Immature natural killer cell (primary cell): ENCODE data around the gene COL12A1. TPM values are rescaled to one million over a fixed set of nuclear protein-coding genes. Genes with fewer than 3 reads are reported as not detected.

Source experiments
- DNase-seq, 3 donors: peaks; one replicate each; pipeline ENCODE4 v3.0.0; 2022; ENCODE audit warnings: mixed read lengths in 1 of 3
- H3K27ac Mint-ChIP-seq, 6 donors: one replicate each; pipeline ENCODE4 v1.8.0; 2020; ENCODE audit warnings: mixed read lengths in 6 of 6, mild to moderate bottlenecking in 5 of 6, inconsistent platforms in 4 of 6, moderate library complexity in 3 of 6
- H3K27me3 Mint-ChIP-seq, 3 donors: one replicate each; pipeline ENCODE4 v1.8.0; 2020 to 2021; ENCODE audit warnings: low read depth in 3 of 3, mild to moderate bottlenecking in 3 of 3, mixed read lengths in 3 of 3, moderate library complexity in 3 of 3, inconsistent platforms in 1 of 3
- H3K36me3 Mint-ChIP-seq, 3 donors: one replicate each; pipeline ENCODE4 v1.8.0; 2020; ENCODE audit warnings: mixed read lengths in 3 of 3, inconsistent platforms in 2 of 3, mild to moderate bottlenecking in 2 of 3
- H3K4me1 Mint-ChIP-seq, 2 donors: one replicate each; pipeline ENCODE4 v1.8.0; 2020; ENCODE audit warnings: inconsistent platforms in 2 of 2, mild to moderate bottlenecking in 2 of 2, mixed read lengths in 2 of 2, moderate library complexity in 1 of 2
- H3K4me3 Mint-ChIP-seq, 5 donors: one replicate each; pipeline ENCODE4 v1.8.0; 2020; ENCODE audit warnings: mild to moderate bottlenecking in 5 of 5, mixed read lengths in 5 of 5, inconsistent platforms in 3 of 5, moderate library complexity in 3 of 5
- H3K9me3 Mint-ChIP-seq, 6 donors: one replicate each; pipeline ENCODE4 v1.8.0; 2020; ENCODE audit warnings: mild to moderate bottlenecking in 6 of 6, mixed read lengths in 6 of 6, inconsistent platforms in 4 of 6, moderate library complexity in 3 of 6
- polyA plus RNA-seq, 3 donors: library from polyadenylated mRNA; unstranded; fragments of 300-500 nt; fragmentation: Illumina TruSeq; gene quantifications; one replicate each; pipeline ENCODE4 v1.2.3, GENCODE V29; 2021

Gene COL12A1
- polyA plus RNA-seq, 3 donors from 2014 or later = not detected

- no peaks in the 10 kb centered on the region for H3K4me1 Mint-ChIP-seq
- H3K4me3 Mint-ChIP-seq = no peak overlapping the region
- peaks cover 0 to 2% (median 0%) of the 10 kb centered on the region in 3 donors for H3K27me3 Mint-ChIP-seq
- no peak for DNase-seq
- H3K9me3 Mint-ChIP-seq = peaks cover 0 to 7% (median 0%) of the 10 kb centered on the region in 6 donors
- no peaks in the 10 kb centered on the region for H3K36me3 Mint-ChIP-seq
- no peak overlapping the region for H3K27ac Mint-ChIP-seq
Measured at GRCh38 chr6:75108333-75108974, 97.4 kb downstream of the COL12A1 start.

- Mint-ChIP-seq H3K27ac (no peak overlapping the region), H3K4me1 (no peaks in the 10 kb centered on the region), H3K27me3 (peaks cover 0 to 2% (median 0%) of the 10 kb centered on the region in 3 donors), H3K4me3 (no peak overlapping the region), H3K36me3 (no peaks in the 10 kb centered on the region), H3K9me3 (peaks cover 0 to 7% (median 0%) of the 10 kb centered on the region in 6 donors)
- no peak for DNase-seq
Measured at GRCh38 chr6:75107913-75108312, 97.9 kb downstream of the COL12A1 start.

- Mint-ChIP-seq H3K4me3 (no peak overlapping the region), H3K27ac (no peak overlapping the region), H3K36me3 (no peaks in the 10 kb centered on the region), H3K4me1 (no peaks in the 10 kb centered on the region), H3K27me3 (no peaks in the 10 kb centered on the region), H3K9me3 (peaks cover 0 to 7% (median 0%) of the 10 kb centered on the region in 6 donors)
- DNase-seq = no peak
Measured at GRCh38 chr6:75106426-75106825, 99.4 kb downstream of the COL12A1 start.

GRCh38 chr6:75103431-75103830 lies 102.4 kb downstream of the COL12A1 start:
- no peak for DNase-seq
- H3K4me3 Mint-ChIP-seq = no peak overlapping the region
- H3K27ac Mint-ChIP-seq = no peak overlapping the region
- H3K9me3 Mint-ChIP-seq = no peaks in the 10 kb centered on the region
- H3K36me3 Mint-ChIP-seq = no peaks in the 10 kb centered on the region
- H3K27me3 Mint-ChIP-seq = peaks cover 0 to 3% (median 0%) of the 10 kb centered on the region in 3 donors
- no peaks in the 10 kb centered on the region for H3K4me1 Mint-ChIP-seq

GRCh38 chr6:75102301-75102700 lies 103.6 kb downstream of the COL12A1 start:
- no peaks in the 10 kb centered on the region for H3K9me3 Mint-ChIP-seq
- H3K4me1 Mint-ChIP-seq = no peaks in the 10 kb centered on the region
- DNase-seq = no peak
- H3K27me3 Mint-ChIP-seq = peaks cover 0 to 3% (median 0%) of the 10 kb centered on the region in 3 donors
- no peak overlapping the region for H3K4me3 Mint-ChIP-seq
- no peaks in the 10 kb centered on the region for H3K36me3 Mint-ChIP-seq
- H3K27ac Mint-ChIP-seq = no peak overlapping the region

GRCh38 chr6:75101896-75102295 lies 104.0 kb downstream of the COL12A1 start:
- Mint-ChIP-seq H3K4me1 (no peaks in the 10 kb centered on the region), H3K9me3 (no peaks in the 10 kb centered on the region), H3K4me3 (no peak overlapping the region), H3K27ac (no peak overlapping the region), H3K36me3 (no peaks in the 10 kb centered on the region), H3K27me3 (peaks cover 0 to 3% (median 0%) of the 10 kb centered on the region in 3 donors)
- DNase-seq = no peak

GRCh38 chr6:75098709-75099108 lies 107.1 kb downstream of the COL12A1 start:
- Mint-ChIP-seq H3K4me1 (no peaks in the 10 kb centered on the region), H3K36me3 (no peaks in the 10 kb centered on the region)

GRCh38 chr6:75096966-75097365 lies 108.9 kb downstream of the COL12A1 start:
- Mint-ChIP-seq H3K4me1 (no peaks in the 10 kb centered on the region), H3K4me3 (no peak overlapping the region), H3K36me3 (no peaks in the 10 kb centered on the region), H3K27me3 (peaks cover 0 to 3% (median 0%) of the 10 kb centered on the region in 3 donors), H3K9me3 (peaks cover 0 to 3% (median 0%) of the 10 kb centered on the region in 6 donors), H3K27ac (no peak overlapping the region)
- DNase-seq = no peak

More at GRCh38 chr6:75098709-75099108, 107.1 kb downstream of the COL12A1 start:
- Mint-ChIP-seq H3K27ac (no peak overlapping the region), H3K4me3 (no peak overlapping the region), H3K9me3 (peaks cover 0 to 3% (median 0%) of the 10 kb centered on the region in 6 donors), H3K27me3 (peaks cover 0 to 3% (median 0%) of the 10 kb centered on the region in 3 donors)
- no peak for DNase-seq

GRCh38 chr6:75094614-75095200 lies 111.1 kb downstream of the COL12A1 start:
- DNase-seq = no peak
- no peaks in the 10 kb centered on the region for H3K4me1 Mint-ChIP-seq
- H3K9me3 Mint-ChIP-seq = peaks cover 0 to 3% (median 0%) of the 10 kb centered on the region in 6 donors
- H3K36me3 Mint-ChIP-seq = no peaks in the 10 kb centered on the region
- H3K27me3 Mint-ChIP-seq = no peaks in the 10 kb centered on the region
- H3K4me3 Mint-ChIP-seq = no peak overlapping the region
- H3K27ac Mint-ChIP-seq = no peak overlapping the region

GRCh38 chr6:75091467-75092190 lies 114.2 kb downstream of the COL12A1 start:
- peaks cover 0 to 4% (median under 1%) of the 10 kb centered on the region in 6 donors for H3K9me3 Mint-ChIP-seq
- no peak overlapping the region for H3K27ac Mint-ChIP-seq
- no peaks in the 10 kb centered on the region for H3K36me3 Mint-ChIP-seq
- no peaks in the 10 kb centered on the region for H3K27me3 Mint-ChIP-seq
- H3K4me1 Mint-ChIP-seq = no peaks in the 10 kb centered on the region
- no peak overlapping the region for H3K4me3 Mint-ChIP-seq
- DNase-seq = no peak

GRCh38 chr6:75090576-75090975 lies 115.3 kb downstream of the COL12A1 start:
- Mint-ChIP-seq H3K4me1 (no peaks in the 10 kb centered on the region), H3K4me3 (no peak overlapping the region), H3K36me3 (no peaks in the 10 kb centered on the region), H3K27me3 (peaks cover 0 to 4% (median 2%) of the 10 kb centered on the region in 3 donors), H3K27ac (no peak overlapping the region), H3K9me3 (peaks cover 0 to 4% (median under 1%) of the 10 kb centered on the region in 6 donors)
- DNase-seq = no peak

- Mint-ChIP-seq H3K27me3 (peaks cover 0 to 8% (median 3%) of the 10 kb centered on the region in 3 donors), H3K4me3 (no peak overlapping the region), H3K4me1 (no peaks in the 10 kb centered on the region), H3K36me3 (no peaks in the 10 kb centered on the region), H3K27ac (no peak overlapping the region), H3K9me3 (peaks cover 0 to 4% (median 2%) of the 10 kb centered on the region in 6 donors)
- DNase-seq = no peak
Measured at GRCh38 chr6:75089921-75090320, 115.9 kb downstream of the COL12A1 start.

GRCh38 chr6:75089151-75089897 lies 116.5 kb downstream of the COL12A1 start:
- H3K9me3 Mint-ChIP-seq = peaks cover 0 to 6% (median 3%) of the 10 kb centered on the region in 6 donors
- H3K4me1 Mint-ChIP-seq = no peaks in the 10 kb centered on the region
- H3K27ac Mint-ChIP-seq = no peak overlapping the region
- no peak overlapping the region for H3K4me3 Mint-ChIP-seq
- no peaks in the 10 kb centered on the region for H3K36me3 Mint-ChIP-seq
- no peak for DNase-seq
- H3K27me3 Mint-ChIP-seq = peaks cover 0 to 11% (median 3%) of the 10 kb centered on the region in 3 donors
